ENCODE data around the gene CCNE1. TPM values are rescaled to one million over a fixed set of nuclear protein-coding genes. Genes with fewer than 3 reads are reported as not detected.

The CCNE1 gene
- total and polyA plus RNA-seq, 9 of the 15 experiments (the other 6 are each of a cell fraction or from before 2014, with no cell fraction given): 6.2 to 41.0 (median 31.6) TPM

DNA sequence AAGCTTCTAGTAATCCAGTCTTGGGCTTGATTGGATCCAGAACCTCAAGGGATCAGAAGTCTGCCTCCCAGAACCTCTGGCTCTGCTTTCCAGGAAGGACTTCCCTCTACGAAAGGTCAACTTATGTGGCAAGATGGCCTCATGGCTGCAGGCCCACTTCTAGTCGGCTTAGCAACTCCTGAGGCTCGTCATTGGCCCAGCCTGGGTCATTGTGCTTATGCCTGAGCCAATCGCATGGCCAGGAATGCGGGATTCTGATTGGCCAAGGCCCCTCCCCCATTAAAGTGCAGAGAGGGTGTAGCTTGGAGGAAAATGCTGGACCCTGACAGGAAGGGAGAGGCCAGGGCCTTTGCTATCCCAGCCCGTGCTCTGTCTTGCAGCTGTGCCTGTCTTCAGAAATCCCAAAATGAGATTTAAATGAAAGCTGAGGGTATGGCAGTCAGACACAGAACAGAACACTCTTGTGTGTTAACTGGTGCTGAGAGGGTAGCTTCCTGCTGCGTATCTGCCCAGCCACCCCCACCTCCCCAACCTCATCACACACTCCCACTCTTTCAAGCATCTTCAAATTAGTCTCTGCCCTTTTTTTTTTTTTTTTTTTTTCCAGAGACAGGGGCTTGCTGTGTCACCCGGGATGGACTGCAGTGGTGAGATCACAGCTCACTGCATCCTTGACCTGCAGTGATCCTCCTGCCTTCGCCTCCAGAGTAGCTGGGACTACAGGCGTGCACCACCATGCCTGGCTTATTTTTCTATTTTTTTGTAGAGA lies 5.5 kb upstream of the CCNE1 start (continued):
- TF ChIP-seq, protein P1, sequence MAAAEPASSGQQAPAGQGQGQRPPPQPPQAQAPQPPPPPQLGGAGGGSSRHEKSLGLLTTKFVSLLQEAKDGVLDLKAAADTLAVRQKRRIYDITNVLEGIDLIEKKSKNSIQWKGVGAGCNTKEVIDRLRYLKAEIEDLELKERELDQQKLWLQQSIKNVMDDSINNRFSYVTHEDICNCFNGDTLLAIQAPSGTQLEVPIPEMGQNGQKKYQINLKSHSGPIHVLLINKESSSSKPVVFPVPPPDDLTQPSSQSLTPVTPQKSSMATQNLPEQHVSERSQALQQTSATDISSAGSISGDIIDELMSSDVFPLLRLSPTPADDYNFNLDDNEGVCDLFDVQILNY (CRISPR knock-in tag; IDR thresholded peaks at IDR 0.05): no peak
- no peak for TF ChIP-seq ZNF699 (CRISPR knock-in tag; IDR thresholded peaks at IDR 0.05; ENCODE audit: insufficient replicate concordance)
- no peak for TF ChIP-seq NR2C2 (CRISPR knock-in tag; IDR thresholded peaks at IDR 0.05)
- TF ChIP-seq NR2C2 (tag; IDR thresholded peaks at IDR 0.05): peak; percentile 81
- no peak for TF ChIP-seq OTX1 (CRISPR knock-in tag; IDR thresholded peaks at IDR 0.05)
- no peak for TF ChIP-seq ZBTB8A (IDR thresholded peaks at IDR 0.05; ENCODE audit: partially characterized antibody)
- TF ChIP-seq, protein P2, sequence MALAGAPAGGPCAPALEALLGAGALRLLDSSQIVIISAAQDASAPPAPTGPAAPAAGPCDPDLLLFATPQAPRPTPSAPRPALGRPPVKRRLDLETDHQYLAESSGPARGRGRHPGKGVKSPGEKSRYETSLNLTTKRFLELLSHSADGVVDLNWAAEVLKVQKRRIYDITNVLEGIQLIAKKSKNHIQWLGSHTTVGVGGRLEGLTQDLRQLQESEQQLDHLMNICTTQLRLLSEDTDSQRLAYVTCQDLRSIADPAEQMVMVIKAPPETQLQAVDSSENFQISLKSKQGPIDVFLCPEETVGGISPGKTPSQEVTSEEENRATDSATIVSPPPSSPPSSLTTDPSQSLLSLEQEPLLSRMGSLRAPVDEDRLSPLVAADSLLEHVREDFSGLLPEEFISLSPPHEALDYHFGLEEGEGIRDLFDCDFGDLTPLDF (CRISPR knock-in tag; IDR thresholded peaks at IDR 0.05): no peak
- no peak for TF ChIP-seq ZNF785 (CRISPR knock-in tag; IDR thresholded peaks at IDR 0.05)
- 0 out of 2 replicates have a peak, but pooled peaks have one; percentile 20 for TF ChIP-seq RBFOX2 (IDR thresholded peaks at IDR 0.05; ENCODE audit: low read depth, low read length)
- 0 out of 2 replicates have a peak, but pooled peaks have one; percentile 22 for TF ChIP-seq CBFA2T3 (IDR thresholded peaks at IDR 0.05)
- TF ChIP-seq FOS (IDR thresholded peaks at IDR 0.05; ENCODE audit: extremely low read depth, insufficient read length): peak; percentile 58
- TF ChIP-seq, protein P3, sequence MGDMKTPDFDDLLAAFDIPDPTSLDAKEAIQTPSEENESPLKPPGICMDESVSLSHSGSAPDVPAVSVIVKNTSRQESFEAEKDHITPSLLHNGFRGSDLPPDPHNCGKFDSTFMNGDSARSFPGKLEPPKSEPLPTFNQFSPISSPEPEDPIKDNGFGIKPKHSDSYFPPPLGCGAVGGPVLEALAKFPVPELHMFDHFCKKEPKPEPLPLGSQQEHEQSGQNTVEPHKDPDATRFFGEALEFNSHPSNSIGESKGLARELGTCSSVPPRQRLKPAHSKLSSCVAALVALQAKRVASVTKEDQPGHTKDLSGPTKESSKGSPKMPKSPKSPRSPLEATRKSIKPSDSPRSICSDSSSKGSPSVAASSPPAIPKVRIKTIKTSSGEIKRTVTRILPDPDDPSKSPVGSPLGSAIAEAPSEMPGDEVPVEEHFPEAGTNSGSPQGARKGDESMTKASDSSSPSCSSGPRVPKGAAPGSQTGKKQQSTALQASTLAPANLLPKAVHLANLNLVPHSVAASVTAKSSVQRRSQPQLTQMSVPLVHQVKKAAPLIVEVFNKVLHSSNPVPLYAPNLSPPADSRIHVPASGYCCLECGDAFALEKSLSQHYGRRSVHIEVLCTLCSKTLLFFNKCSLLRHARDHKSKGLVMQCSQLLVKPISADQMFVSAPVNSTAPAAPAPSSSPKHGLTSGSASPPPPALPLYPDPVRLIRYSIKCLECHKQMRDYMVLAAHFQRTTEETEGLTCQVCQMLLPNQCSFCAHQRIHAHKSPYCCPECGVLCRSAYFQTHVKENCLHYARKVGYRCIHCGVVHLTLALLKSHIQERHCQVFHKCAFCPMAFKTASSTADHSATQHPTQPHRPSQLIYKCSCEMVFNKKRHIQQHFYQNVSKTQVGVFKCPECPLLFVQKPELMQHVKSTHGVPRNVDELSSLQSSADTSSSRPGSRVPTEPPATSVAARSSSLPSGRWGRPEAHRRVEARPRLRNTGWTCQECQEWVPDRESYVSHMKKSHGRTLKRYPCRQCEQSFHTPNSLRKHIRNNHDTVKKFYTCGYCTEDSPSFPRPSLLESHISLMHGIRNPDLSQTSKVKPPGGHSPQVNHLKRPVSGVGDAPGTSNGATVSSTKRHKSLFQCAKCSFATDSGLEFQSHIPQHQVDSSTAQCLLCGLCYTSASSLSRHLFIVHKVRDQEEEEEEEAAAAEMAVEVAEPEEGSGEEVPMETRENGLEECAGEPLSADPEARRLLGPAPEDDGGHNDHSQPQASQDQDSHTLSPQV (IDR thresholded peaks at IDR 0.05): peak; percentile 60; the same call in 1 of the 2 replicates
- TF ChIP-seq, protein P4, sequence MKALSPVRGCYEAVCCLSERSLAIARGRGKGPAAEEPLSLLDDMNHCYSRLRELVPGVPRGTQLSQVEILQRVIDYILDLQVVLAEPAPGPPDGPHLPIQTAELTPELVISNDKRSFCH (CRISPR knock-in tag; IDR thresholded peaks at IDR 0.05): no peak
- TF ChIP-seq, protein P4 (tag; IDR thresholded peaks at IDR 0.05): no peak
- no peak for TF ChIP-seq SRSF7 (optimal IDR thresholded peaks at IDR 0.05; ENCODE audit: low read depth, low read length)
- no peak for TF ChIP-seq ZNF583 (CRISPR knock-in tag; IDR thresholded peaks at IDR 0.05)
- peak; percentile 42; the same call in 1 of the 2 replicates for TF ChIP-seq EGR1 (conservative IDR thresholded peaks at IDR 0.05)
- no peak for TF ChIP-seq HDGF (IDR thresholded peaks at IDR 0.05)
- 0 out of 3 replicates have a peak, but pooled peaks of 1 of the 2 experiments have one; percentile 50 for TF ChIP-seq CBX3 (IDR thresholded peaks at IDR 0.05; ENCODE audit: borderline replicate concordance in 1 of 2, low read length in 2 of 2)
- TF ChIP-seq, protein P5, sequence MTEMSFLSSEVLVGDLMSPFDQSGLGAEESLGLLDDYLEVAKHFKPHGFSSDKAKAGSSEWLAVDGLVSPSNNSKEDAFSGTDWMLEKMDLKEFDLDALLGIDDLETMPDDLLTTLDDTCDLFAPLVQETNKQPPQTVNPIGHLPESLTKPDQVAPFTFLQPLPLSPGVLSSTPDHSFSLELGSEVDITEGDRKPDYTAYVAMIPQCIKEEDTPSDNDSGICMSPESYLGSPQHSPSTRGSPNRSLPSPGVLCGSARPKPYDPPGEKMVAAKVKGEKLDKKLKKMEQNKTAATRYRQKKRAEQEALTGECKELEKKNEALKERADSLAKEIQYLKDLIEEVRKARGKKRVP (CRISPR knock-in tag; IDR thresholded peaks at IDR 0.05): no peak
